HG03097 (cell line): ENCODE measurements around the gene IL33.

Experiments
- ATAC-seq: cut with Tn5 transposase; IDR thresholded peaks from one replicate; pipeline ENCODE4 v1.9.1; 2021; ENCODE audit not compliant: unreplicated experiment, low FRiP score

Gene IL33

GRCh38 chr9:6277417-6277816 lies 61.8 kb downstream of the IL33 start:
- ATAC-seq: no peak

DNA sequence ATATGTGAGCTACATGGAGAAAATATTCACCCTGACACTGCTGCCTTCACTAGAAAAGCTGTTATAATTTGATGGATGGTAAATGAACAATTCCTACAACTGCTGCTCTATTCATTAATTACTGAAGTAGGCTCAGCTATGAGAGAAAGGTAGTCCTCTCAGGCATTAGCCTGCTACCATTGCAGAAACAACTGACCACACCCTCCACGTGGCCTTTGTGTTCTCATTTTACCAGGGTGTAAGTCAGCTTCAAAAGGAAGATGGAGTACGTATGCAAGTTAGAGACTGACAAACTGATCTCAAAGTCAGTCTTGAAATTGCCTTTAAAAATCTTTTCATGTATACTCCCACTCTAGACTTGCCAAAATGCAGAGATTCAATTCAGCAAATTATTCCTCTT lies 86.3 kb downstream of the IL33 start:
- ATAC-seq: no peak

DNA sequence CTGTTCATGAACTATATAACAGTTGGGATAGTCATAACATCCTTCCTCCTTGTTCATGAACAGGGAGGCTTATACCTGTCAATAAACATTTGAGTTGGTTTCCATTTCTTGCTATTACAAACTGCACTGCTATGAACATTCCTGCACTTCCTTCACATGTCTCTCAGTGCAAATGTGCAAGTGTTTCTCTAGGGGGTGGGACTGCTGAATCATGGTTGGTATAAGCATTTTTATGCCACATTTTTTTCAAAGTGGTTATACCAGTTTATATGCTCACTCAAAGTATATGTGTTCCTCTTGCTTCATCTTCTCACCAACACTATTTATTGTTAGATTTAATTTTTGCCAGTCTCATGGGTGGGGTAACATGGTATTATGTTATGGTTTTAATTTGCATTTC lies 86.8 kb downstream of the IL33 start:
- ATAC-seq: no peak

- ATAC-seq: no peak
These were observed 88.6 kb downstream of the IL33 start for GRCh38 chr9:6304232-6304631.

GRCh38 chr9:6305954-6306563 lies 90.5 kb downstream of the IL33 start:
- ATAC-seq: no peak
